ENCODE results near the gene CATSPERB.

CATSPERB gene

GRCh38 chr14:91613459-91614112 lies 118.3 kb downstream of the CATSPERB start:
- no peak overlapping the region for H3K4me2 ChIP-seq (ENCODE audit: low read length)
- no peaks in the 10 kb centered on the region for H3K36me3 ChIP-seq (ENCODE audit: control insufficient read depth, insufficient read depth, low read length)
- H3K9ac ChIP-seq, result no peak overlapping the region
- H3K79me2 ChIP-seq, result no peaks in the 10 kb centered on the region
- H3K27ac ChIP-seq, result no peak overlapping the region
- H3K4me1 ChIP-seq, result no peaks in the 10 kb centered on the region
- no peaks in the 10 kb centered on the region for H3K27me3 ChIP-seq (ENCODE audit: control insufficient read depth, insufficient read depth, low read length)
- no peak overlapping the region for H3K4me3 ChIP-seq (ENCODE audit: low read depth, low read length)
- H3K9me3 ChIP-seq (ENCODE audit: control insufficient read depth, low read length), result no peaks in the 10 kb centered on the region
- no peak for TF ChIP-seq CTCF (IDR thresholded peaks at IDR 0.05)
- no peak overlapping the region for H2AFZ ChIP-seq

- no peak overlapping the region for H3K4me3 ChIP-seq (ENCODE audit: low read depth, low read length)
- no peaks in the 10 kb centered on the region for H3K4me1 ChIP-seq
- H3K9me3 ChIP-seq (ENCODE audit: control insufficient read depth, low read length), result no peaks in the 10 kb centered on the region
- no peak overlapping the region for H3K4me2 ChIP-seq (ENCODE audit: low read length)
- H3K9ac ChIP-seq, result no peak overlapping the region
- H3K79me2 ChIP-seq, result no peaks in the 10 kb centered on the region
- TF ChIP-seq CTCF (IDR thresholded peaks at IDR 0.05), result no peak
- H3K27ac ChIP-seq, result no peak overlapping the region
- no peak overlapping the region for H2AFZ ChIP-seq
- H3K36me3 ChIP-seq (ENCODE audit: control insufficient read depth, insufficient read depth, low read length), result no peaks in the 10 kb centered on the region
- H3K27me3 ChIP-seq (ENCODE audit: control insufficient read depth, insufficient read depth, low read length), result no peaks in the 10 kb centered on the region
Observed at GRCh38 chr14:91611528-91611927, 120.4 kb downstream of the CATSPERB start.

- H3K4me3 ChIP-seq (ENCODE audit: low read depth, low read length), result no peak overlapping the region
- H3K9ac ChIP-seq, result no peak overlapping the region
- H3K36me3 ChIP-seq (ENCODE audit: control insufficient read depth, insufficient read depth, low read length), result no peaks in the 10 kb centered on the region
- no peaks in the 10 kb centered on the region for H3K27me3 ChIP-seq (ENCODE audit: control insufficient read depth, insufficient read depth, low read length)
- H2AFZ ChIP-seq, result no peak overlapping the region
- no peak overlapping the region for H3K4me2 ChIP-seq (ENCODE audit: low read length)
- TF ChIP-seq CTCF (IDR thresholded peaks at IDR 0.05), result no peak
- H3K9me3 ChIP-seq (ENCODE audit: control insufficient read depth, low read length), result no peaks in the 10 kb centered on the region
- no peak overlapping the region for H3K27ac ChIP-seq
- no peaks in the 10 kb centered on the region for H3K4me1 ChIP-seq
- H3K79me2 ChIP-seq, result no peaks in the 10 kb centered on the region
Observed at GRCh38 chr14:91609161-91609560, 122.7 kb downstream of the CATSPERB start.

- Histone ChIP-seq H3K79me2 (no peaks in the 10 kb centered on the region), H3K27ac (no peak overlapping the region), H3K4me3 (ENCODE audit: low read depth, low read length) (no peak overlapping the region), H3K27me3 (ENCODE audit: control insufficient read depth, insufficient read depth, low read length) (no peaks in the 10 kb centered on the region), H3K4me2 (ENCODE audit: low read length) (no peak overlapping the region), H2AFZ (no peak overlapping the region), H3K4me1 (no peaks in the 10 kb centered on the region), H3K36me3 (ENCODE audit: control insufficient read depth, insufficient read depth, low read length) (no peaks in the 10 kb centered on the region), H3K9me3 (ENCODE audit: control insufficient read depth, low read length) (no peaks in the 10 kb centered on the region), H3K9ac (no peak overlapping the region)
- no peak for TF ChIP-seq CTCF (IDR thresholded peaks at IDR 0.05)
Observed at GRCh38 chr14:91607322-91608047, 124.4 kb downstream of the CATSPERB start.

Data from parathyroid adenoma (tissue), 2 donors.